ENCODE results near the gene RNLS.

The RNLS gene

DNA sequence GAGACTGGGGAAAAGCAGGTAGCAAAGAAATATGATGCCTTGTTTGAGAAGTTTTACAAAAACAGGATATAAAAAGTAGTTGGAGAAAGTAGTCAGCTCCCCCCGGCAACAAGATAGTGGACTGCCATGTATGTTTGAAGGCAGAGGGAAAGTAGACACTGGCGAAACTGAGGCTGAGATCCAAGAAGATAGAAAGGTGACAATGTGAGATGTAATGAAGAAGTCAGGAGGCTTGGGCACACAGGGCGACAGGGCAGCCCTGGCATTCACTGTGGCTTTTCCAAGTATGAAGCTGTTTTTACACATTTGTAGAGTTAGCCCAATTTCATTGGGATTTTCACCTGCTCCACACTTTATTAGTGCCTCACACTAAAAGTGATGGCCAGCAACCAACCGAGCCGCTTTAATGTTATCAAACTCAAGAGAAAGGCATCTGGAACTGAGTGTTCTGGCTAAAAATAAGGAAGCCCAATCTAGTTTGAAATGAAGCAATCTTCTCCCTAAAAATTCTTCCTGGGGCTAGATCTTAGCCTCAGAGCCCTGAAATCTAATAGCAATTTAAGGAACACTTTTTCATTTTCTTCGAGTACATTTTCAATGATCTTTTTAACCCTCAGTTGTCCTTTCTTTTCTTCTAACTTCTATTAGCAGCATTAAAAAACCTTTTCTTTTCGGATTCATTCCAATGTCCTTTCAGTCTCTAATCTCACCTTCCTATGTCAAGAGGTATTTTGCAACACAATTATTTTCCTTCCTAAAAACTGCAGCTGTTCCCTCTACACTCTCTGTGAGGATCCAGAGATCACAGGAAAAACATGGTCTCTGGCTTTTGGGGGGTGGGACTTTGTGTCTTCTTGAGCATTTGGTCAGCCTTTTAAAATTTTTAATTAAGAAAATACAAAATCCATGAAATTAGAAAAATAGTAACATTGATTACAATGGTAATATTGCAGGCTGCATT is 108.0 kb downstream of the RNLS start:
- DNase-seq (ENCODE audit: low read depth) = no peak

DNA sequence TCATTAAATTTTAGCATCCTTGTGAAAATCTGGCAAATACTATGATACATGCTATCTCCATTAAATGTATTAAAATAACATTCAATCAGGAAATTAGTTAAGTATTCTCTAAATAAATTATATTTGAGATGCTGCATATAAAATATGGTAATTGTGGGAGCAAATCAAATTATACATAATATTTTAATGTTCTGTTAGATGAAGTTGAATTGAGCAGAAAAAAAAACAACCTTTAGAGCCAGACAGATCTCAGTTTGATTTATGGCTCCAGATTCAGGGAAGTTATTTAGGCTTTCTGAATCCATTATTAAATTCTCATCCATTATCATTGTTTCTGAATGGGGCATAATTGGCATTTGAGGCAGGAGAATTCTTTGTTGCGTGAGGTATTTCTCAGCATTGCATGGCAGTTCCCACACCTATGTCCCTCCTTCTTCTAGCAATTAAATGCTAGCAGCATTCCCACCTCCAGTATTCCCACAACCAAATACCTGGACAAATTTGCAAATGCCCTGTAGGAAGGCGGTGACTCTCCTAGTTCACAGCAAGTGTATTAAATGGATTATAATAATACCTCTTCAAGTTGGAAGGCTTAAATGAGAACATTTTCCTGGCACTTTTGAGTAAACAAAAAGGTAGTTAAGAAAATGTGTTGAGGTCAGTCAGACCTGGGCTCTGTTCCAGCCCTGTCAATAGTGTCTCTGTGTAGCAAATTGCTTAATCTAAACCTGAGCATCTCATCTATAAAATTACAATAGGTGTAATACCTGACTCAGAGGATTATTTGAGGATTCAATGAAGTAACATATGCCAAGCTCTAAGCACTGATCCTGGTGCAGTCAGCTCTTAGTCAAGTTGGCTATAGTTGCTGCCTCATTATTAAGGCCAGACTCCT is 108.9 kb downstream of the RNLS start:
- no peak for DNase-seq (ENCODE audit: low read depth)

GRCh38 chr10:88472540-88472939 is 110.6 kb downstream of the RNLS start:
- DNase-seq (ENCODE audit: low read depth) = no peak

- no peak for DNase-seq (ENCODE audit: low read depth)
These were observed 111.2 kb downstream of the RNLS start for GRCh38 chr10:88471899-88472298.

- DNase-seq (ENCODE audit: low read depth) = no peak
These were observed 115.2 kb downstream of the RNLS start for GRCh38 chr10:88467835-88468485.

GRCh38 chr10:88466786-88467185 is 116.3 kb downstream of the RNLS start:
- DNase-seq (ENCODE audit: low read depth) = no peak

DNA sequence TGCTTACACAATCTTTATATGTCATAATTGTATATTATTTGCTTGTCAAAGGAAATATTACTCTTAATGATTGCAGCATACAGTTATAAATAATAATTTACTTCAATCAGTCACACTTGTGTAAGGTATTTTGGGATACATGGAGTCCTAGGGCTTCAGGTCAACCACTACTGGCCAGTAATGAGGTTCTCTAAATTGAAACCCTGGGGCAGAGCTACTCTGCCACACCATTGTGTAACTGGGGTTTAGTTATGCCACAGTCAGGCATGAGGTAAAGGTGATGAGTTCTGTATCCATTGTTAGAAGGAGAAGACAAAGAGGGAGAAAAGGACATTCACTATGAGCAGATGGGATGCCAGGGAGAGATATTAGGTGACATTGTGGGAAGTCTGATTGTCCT is 117.4 kb downstream of the RNLS start:
- no peak for DNase-seq (ENCODE audit: low read depth)

DNA sequence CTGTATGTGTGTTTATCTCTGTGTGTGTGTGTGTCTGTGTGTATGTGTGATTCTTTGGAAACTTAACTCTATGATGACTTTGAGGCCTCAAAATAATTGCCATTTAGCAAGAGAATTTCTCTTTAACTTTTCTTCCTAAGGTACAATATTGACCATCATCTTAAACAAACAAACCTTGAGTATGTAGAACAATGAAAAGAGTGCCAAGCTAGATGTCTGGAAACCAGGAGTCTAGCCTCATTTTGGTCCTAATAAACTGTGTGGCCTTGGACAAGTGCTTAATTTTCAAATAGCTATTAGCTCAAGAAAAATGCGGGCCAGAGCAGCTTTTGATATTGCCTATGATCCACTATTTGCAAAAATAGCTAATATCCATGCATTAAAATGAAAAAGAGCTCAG is 119.3 kb downstream of the RNLS start:
- no peak for DNase-seq (ENCODE audit: low read depth)

- no peak for DNase-seq (ENCODE audit: low read depth)
These were observed 121.7 kb downstream of the RNLS start for GRCh38 chr10:88461426-88461825.

- DNase-seq (ENCODE audit: low read depth) = no peak
These were observed 123.6 kb downstream of the RNLS start for GRCh38 chr10:88459530-88459929.

GRCh38 chr10:88458209-88458608 is 124.9 kb downstream of the RNLS start:
- DNase-seq (ENCODE audit: low read depth) = no peak

DNA sequence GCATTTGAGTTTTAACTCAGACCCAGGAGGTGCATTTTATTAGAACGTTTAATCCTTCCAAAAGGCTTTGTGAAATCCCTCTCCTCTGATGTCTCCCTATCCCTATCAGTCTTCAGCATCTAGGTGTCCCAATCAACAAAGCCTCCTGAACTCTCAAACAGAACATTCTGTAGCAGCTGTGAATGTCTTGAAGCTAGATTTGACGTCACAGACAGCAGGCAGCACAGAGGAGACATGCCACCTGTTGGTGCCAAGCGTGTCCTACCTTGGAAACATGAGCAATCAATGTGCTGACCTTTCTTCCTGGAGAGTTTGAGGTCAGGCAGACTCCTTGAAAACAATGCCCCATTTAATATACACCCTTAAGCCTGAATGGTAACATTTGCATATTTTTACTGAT is 125.5 kb downstream of the RNLS start:
- DNase-seq (ENCODE audit: low read depth) = no peak

- DNase-seq (ENCODE audit: low read depth) = no peak
These were observed 126.4 kb downstream of the RNLS start for GRCh38 chr10:88456730-88457129.

DNA sequence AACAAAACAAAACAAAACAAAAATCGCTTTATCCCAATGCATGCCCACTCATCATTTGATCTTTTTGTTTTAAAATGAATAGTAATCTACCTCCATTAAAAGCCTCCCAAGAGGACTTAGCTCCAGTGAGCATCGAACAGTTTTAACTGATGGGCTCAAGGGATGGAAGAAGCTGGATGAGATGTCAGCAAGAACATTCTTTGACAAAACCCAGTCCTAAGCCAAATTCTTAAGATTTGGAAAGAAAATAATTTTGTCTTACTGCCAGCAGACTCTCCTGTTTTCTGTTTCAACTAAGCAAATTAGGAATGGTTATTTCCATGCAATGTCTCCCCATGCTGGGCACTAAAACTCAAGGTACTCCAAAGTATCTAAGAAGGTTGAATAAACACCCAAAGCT is 127.3 kb downstream of the RNLS start:
- no peak for DNase-seq (ENCODE audit: low read depth)

- no peak for DNase-seq (ENCODE audit: low read depth)
These were observed 132.9 kb downstream of the RNLS start for GRCh38 chr10:88450201-88450600.

GRCh38 chr10:88442716-88443115 is 140.4 kb downstream of the RNLS start:
- DNase-seq (ENCODE audit: low read depth) = no peak

DNA sequence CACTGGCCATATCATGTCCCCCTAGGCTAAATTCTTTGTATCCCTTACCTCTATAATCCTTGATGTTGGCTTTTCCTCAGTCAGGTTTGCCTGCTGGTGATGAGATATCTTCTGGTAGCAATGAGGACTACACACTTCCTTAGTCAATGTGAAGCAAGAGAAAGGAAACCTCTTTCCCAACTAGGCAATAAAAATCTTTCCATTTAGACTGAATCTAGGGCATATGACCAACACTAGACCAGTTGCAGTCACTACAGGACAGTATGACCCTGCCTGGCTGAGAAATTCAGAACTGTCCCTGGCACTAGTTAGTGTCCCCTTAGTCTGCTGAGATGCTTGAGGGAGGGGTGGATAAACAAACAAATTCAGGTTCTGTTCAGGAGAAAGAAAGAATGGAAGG is 142.6 kb downstream of the RNLS start:
- DNase-seq (ENCODE audit: low read depth) = no peak

DNA sequence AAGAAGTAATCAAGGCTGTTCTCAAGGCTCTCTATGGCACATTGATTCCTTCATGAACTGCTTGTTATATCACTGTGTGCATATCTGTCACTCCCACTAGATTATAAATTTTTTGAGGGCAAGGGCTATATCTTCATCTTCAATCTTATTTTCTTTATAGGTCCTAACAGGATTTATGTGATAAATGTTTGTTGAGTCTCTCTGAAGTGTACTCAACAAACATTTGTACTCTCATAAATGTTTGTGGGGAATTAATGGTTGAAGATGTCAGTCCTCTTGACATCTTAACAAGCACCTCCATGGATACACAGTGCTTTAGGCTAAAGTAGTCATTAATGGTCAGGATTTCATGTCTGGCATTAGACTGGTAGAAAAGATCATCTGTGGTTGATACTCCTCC is 143.2 kb downstream of the RNLS start:
- DNase-seq (ENCODE audit: low read depth) = no peak

DNA sequence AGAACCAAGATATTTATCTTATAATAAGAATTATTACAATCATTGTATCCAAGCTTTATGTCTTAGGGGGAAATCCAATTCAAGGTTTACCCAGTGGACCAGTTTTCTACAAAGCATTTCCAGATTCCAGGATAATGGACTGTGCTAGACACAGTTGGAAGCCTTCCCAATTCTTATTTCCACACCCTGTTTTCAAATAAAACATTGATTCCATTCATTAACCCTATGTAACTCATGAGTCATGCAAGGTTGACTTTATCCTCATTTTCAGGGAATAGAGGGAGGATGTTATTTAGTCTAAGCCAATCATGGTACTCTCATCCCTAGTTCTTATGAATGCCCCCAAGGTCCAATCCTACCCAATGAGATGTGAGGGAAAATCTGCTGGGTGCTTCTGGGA is 145.7 kb downstream of the RNLS start:
- DNase-seq (ENCODE audit: low read depth) = no peak

DNA sequence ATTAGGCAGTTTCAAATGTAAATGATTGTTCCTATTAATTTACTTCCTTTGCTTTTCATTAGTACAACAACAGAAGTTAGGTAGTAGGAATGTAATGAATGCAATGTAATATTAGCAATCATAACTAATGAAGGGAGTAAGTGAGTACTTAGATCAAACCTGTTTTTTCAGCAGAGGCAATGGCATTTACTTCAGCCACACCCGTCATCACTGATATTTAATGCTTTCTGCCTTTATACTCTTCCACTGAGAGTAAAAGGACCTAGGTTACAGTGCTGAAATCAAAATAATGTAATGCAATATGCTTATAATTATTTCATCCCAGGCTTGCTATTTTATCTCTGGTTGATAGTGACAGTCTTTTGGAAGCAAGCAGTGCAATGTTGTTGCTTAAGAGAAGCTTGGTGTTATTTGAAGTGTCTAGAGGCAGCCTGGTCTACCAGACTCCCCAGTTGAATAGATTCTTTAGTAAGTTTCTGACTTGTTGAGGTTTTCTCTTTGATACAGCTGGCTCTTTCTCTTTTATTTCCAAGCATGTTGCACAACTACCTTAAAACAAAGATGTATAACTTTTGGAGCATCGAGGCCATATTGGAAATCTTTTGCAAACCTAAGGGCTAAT is 149.4 kb downstream of the RNLS start:
- no peak for DNase-seq (ENCODE audit: low read depth)

GRCh38 chr10:88431103-88431502 is 152.0 kb downstream of the RNLS start:
- no peak for DNase-seq (ENCODE audit: low read depth)

- no peak for DNase-seq (ENCODE audit: low read depth)
These were observed 154.1 kb downstream of the RNLS start for GRCh38 chr10:88428976-88429375.

Data from HS-5 (cell line).